M059J (cell line): ENCODE measurements around the gene PNMT. TPM values are rescaled to one million over a fixed set of nuclear protein-coding genes. Genes with fewer than 3 reads are reported as not detected.

Experiments used
- DNase-seq: peaks from one replicate; pipeline ENCODE4 v3.0.0-alpha.2; 2012; ENCODE audit warnings: low read depth
- total RNA-seq: library from RNA; depleted of rRNA; stranded (reverse); fragments of >200 nt; shearing (Covaris generic); gene quantifications from 2 replicates; pipeline ENCODE4 v1.2.3, GENCODE V29; 2014

The PNMT gene
- total RNA-seq, 1 experiment from 2014 or later: not detected

DNA sequence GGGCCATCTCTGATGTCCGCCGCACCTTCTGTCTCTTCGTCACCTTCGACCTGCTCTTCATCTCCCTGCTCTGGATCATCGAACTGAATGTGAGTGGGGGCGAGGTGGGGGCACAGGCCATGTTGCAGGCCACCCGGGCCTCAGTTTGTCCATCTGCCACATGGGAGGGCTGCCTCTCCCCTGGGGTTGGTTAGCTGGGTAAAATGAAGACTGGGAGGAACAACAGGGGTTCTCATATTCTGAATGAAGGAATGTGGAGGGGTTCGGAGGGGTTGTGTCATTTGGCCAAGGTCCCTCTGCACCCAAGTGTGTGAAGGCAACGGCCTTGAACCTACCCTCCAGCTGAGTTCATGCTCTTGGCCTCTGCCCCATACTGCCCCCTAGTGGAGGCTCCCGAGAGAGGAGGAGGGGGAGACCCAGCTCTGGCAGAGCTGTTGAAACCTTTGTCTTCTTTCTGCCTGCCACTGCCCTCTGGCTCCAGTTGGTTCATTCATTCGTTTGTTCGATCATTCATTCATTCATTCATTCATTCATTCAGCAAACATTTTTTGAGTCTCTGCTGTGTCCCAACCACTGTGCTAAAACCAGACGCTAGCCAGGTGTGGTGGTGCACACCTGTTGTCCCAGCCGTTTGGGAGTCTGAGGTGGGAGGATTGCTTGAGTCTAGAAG, 14.5 kb upstream of the PNMT start:
- no peak for DNase-seq

GRCh38 chr17:39655105-39655504, 13.1 kb upstream of the PNMT start:
- no peak for DNase-seq

- no peak for DNase-seq
Measured at GRCh38 chr17:39658346-39658745, 9.9 kb upstream of the PNMT start.

DNA sequence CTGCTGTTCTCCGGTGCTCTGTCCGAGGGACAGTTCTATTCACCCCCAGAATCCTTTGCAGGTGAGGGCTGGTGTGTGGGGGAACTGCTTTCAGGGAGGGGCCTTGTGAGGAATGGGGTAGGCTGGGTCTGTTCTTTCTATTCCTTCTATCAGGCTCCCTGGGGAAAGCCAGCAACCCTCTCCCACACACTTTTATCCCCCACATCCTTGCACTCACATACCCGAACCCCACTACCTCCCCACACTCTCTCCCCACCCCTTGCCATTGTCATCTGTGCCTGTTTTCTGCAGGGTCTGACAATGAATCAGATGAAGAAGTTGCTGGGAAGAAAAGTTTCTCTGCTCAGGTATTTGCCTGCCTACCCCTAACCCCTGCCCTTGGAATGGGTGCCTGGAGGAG, 9.5 kb upstream of the PNMT start:
- no peak for DNase-seq

DNA sequence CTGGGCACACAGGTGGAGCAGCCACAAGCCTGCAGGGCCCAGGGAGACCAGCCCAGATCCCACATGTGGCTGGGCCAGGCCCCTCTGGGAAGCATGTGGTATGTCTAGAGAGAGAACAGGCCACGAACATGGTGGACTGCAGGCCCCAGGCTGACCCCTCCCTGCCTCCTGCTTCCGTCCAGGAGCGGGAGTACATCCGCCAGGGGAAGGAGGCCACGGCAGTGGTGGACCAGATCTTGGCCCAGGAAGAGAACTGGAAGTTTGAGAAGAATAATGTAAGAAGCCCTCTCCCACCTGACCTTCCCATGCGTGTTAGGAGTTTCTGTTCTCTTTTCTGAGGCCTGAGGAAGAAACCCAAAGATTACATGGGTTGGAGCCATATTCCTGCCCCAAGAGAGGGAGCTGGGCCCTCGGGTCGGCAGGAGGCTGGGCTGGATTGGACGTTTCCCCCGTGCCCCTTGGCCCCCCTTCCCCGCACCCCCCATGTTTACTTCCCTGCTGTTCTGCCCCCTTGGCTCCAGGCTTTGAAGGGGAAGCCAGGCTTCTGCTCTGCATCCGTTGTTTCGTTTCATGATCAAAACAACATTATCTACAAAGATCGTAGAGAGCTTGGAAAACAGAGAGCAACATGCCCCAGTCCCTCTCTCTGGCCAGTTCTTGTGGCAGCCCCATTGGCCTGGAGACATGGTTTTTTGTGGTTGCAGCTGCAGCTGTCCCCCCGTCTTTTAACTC, 8.8 kb upstream of the PNMT start:
- DNase-seq: no peak

DNA sequence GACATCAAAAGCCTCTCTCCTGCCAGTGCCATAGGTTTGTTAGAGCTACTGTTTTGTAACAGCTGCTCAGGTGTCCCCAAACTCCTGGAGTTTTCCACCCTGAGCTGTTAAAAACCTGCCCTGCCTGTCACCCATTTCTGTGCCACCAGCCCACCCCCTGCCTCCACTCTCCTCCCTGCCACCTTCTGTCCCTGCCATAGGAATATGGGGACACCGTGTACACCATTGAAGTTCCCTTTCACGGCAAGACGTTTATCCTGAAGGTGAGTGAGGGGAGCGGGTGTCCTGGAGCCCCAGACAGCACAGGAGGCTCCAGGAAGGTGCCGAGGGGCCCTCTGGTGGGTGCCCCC, 8.3 kb upstream of the PNMT start:
- no peak for DNase-seq

DNA sequence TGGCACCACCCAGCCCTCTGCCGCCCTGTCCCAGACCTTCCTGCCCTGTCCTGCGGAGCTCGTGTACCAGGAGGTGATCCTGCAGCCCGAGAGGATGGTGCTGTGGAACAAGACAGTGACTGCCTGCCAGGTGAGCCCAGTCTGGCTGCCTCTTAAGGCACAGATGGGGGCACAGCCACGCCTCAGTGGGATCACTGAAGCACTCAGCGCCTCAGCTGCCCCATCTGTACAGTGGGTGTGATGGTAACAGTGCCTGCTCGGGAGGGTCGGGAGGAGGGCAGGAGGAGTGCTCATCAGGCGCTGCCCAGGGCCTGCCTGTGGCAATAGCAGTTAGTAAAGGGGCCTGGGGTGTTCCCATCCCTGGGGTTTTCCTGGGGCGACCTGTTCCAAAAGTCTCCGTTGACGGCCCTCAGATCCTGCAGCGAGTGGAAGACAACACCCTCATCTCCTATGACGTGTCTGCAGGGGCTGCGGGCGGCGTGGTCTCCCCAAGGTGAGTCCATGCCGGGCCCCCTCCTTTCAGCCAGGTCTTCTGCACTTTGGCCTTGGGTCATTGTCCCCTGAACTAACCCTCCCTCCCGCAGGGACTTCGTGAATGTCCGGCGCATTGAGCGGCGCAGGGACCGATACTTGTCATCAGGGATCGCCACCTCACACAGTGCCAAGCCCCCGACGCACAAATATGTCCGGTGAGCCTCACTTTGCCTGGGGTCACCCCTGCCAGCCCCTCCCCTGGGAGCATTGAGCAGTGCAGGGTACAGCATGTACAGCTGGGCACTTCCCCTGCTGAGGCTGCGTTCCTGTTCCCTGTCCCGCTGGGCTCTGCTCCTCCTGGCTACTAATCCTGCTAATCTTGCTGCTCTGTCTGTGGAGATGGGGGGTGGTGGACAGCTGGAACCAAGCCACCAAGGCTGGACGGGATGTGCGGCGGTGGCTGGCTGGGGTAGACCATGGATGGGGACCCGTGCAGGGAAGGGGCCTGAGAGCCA, 7.6 kb upstream of the PNMT start:
- no peak for DNase-seq

GRCh38 chr17:39661744-39662541, 6.3 kb upstream of the PNMT start:
- no peak for DNase-seq

DNA sequence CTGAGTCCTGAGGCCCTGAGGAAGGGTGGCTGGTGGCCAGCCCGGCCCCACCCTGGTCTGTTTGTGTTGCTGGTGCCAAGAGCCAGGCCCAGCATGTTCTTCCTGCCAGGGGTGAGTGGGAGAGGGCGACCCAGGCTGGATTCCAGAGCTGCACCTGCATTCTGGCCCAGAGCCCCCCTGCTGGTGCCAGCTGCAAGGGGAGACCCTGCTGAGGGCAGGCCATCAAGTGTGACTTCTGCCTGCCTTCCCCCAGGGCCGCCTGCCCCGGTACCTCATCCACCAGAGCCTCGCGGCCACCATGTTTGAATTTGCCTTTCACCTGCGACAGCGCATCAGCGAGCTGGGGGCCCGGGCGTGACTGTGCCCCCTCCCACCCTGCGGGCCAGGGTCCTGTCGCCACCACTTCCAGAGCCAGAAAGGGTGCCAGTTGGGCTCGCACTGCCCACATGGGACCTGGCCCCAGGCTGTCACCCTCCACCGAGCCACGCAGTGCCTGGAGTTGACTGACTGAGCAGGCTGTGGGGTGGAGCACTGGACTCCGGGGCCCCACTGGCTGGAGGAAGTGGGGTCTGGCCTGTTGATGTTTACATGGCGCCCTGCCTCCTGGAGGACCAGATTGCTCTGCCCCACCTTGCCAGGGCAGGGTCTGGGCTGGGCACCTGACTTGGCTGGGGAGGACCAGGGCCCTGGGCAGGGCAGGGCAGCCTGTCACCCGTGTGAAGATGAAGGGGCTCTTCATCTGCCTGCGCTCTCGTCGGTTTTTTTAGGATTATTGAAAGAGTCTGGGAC, 5.5 kb upstream of the PNMT start:
- no peak for DNase-seq

- DNase-seq: no peak
Measured at GRCh38 chr17:39663340-39663687, 4.9 kb upstream of the PNMT start.

GRCh38 chr17:39663688-39664580, 4.3 kb upstream of the PNMT start:
- no peak for DNase-seq

GRCh38 chr17:39664581-39665561, 3.4 kb upstream of the PNMT start, which contains the start of gene TCAP:
TSS of gene TCAP (plus strand) at chr17:39665349. CDS start at chr17:39665360, 11 bp downstream.
- DNase-seq: no peak

DNA sequence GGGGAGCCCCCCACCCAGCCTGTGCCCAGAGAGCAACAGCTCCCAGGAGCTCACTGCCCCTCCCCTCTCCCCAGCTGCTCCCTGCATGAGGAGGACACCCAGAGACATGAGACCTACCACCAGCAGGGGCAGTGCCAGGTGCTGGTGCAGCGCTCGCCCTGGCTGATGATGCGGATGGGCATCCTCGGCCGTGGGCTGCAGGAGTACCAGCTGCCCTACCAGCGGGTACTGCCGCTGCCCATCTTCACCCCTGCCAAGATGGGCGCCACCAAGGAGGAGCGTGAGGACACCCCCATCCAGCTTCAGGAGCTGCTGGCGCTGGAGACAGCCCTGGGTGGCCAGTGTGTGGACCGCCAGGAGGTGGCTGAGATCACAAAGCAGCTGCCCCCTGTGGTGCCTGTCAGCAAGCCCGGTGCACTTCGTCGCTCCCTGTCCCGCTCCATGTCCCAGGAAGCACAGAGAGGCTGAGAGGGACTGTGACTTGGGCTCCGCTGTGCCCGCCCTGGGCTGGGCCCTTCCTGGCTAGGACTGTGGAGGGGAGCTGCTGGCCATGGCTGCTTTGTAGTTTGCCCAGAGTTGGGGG, 2.5 kb upstream of the PNMT start:
- DNase-seq: peak; percentile 40

- DNase-seq: no peak
Measured at GRCh38 chr17:39666231-39666600, 2.0 kb upstream of the PNMT start.

DNA sequence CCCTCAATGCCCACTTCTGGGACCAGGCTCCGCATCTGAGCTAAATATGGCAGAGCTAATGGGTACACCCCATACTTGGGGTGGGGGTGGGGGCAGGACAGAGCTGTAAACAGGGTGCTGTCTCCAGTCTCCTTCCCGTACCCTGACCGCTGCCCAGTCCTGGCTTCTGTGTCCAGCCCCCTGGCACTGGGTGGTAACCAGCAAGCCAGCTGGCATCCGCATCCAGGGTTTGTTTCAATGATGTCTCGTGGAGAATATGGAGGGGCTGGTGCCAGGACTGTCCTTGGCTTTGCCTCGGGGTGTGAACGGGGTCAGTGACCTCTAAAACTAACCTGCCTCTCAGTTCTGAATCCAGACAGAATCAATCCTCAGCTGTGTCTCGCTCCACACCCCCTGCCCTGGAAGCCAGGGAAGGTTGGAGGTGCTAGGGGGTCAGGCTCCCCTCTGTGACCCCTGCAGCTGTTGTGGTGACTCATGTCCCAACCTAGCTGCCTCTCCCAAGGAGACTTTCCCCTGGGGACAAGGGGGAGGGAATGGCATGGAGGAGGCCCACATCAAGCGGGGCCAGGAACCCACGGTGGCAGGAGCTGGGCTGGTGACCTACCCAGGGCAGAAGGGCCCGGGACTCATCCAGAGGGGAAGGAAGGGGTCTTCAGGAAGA, 1.5 kb upstream of the PNMT start:
- peak; percentile 42 for DNase-seq

DNA sequence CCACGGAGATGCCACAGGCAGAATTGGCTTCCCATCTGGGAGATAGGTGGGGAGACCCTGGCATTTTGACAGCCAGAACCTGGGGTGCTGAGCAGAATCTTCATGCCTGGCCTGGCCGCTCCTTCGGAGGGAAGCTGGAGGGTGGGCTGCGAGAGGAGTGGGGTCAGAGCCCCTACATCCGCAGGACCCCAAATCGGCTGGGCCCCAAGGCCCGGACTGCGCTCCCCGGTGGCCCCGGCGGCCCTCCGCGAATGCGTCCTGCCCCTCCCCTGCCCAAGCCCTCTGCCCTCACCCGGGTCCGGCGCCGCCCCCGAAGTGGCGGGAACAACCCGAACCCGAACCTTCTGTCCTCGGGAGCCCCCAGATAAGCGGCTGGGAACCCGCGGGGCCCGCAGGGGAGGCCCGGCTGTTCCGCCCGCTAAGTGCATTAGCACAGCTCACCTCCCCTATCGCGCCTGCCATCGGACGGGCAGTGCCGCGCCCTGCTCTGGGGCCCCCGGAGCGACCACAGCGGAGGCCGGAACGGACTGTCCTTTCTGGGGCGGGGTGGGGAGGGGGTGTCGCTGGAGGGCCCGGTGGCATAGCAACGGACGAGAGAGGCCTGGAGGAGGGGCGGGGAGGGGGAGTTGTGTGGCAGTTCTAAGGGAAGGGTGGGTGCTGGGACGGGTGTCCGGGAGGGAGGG, 850 bp upstream of the PNMT start:
- no peak for DNase-seq
